GM21515 (cell line): ENCODE results near the gene PRKCA.

Experiments used
- ATAC-seq: cut with Tn5 transposase; IDR thresholded peaks from one replicate; pipeline ENCODE4 v1.9.1; 2021; ENCODE audit not compliant: unreplicated experiment

Gene PRKCA

DNA sequence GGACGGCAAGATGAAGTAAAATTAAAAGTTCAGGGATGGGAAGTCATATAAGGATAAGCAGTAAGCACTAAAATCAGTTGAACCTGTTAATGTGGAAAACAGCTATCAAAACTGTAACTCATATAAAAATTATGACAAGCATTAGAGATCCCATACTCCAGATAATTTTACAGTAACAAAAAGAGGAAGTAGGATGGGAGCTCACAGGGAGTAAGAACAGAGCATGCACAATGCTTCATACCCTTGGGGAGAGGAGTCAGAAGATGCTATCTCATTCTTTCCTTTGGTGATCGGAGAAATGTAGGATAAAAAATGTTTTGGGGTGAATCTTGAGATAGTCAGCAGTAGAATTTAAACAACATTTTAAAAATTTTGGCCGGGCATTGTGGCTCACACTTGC lies 367.8 kb downstream of the PRKCA start:
- ATAC-seq, result no peak

DNA sequence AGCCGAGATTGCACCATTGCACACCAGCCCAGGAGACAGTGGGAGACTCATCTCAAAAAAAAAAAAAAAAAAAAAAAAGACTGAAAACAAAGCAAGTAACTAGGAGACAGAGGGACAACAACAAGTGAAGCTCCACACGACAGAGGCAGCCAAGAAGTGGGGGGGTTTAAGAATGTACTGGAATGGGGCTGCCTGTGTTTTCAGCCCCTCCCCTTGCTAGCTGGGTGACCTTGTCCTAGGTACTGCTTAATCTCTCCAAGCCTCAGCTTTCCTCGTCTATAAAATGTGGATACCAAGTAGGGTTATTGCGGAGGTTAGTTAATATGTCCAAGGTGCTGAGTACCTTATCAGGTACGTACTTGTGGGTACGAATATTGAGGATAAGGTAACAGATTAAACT lies 368.7 kb downstream of the PRKCA start:
- no peak for ATAC-seq

DNA sequence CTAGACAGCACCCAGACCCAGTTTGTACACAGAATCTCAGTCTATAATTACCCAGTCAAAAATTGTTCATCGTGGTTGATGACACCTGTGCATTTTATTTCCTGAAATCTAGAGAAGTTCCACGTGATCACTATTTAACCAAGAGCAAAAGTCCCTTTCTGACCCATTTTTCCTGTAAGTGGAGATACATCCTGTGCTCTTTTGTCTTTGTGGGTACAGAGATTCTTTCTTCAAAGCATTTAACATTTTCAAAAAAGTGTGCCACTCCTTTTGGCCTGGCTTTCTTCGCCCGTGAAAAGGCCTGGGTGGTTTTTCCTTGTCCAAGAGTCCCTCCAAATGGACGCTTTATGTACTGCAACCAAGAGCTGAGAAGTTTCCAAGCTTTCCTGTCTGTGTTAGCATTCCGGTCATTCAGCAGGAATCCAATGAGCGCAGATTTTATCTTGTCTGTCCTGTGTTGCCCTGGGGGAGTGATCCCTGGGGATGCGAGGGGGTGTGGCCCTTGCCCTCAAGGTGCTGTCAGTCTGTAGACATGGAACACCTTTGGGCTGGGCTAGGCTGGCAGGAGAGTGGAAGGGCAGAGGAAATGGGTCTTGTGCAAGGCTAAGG lies 371.4 kb downstream of the PRKCA start:
- ATAC-seq, result no peak

DNA sequence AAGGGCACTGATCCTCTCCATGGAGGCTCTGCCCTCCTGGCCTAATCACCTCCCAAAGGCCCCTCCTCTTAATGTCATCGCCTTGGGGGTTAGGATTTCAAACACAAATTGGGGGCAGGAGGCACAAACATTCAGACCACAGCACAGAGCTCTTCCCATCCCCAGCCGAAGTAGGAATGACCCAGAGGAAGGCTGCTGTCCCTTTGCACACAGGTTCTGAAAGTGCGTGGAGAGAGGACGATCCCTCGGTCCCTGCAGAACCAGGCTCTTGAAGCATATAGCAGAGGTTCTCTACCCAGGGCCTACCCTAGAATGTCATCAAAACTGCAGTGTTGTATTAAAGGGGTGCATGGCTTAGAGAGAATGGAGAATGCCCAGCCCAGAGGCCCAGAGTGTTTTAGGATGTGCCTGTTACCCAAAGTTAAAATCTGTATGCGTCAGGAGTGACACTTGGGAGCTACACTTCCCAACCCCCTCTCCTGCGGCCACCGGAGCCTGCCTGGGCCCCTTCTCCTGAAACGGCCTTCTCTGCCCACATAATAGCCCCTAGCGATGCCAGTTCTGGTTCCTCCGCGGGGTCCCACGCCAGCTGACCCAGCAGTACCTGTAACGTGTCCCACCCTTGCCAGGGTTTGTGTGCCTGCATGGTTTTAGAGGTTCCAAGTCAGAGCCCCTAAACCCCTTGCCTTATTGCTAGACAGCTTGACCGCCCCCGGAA lies 373.0 kb downstream of the PRKCA start:
- ATAC-seq, result no peak

DNA sequence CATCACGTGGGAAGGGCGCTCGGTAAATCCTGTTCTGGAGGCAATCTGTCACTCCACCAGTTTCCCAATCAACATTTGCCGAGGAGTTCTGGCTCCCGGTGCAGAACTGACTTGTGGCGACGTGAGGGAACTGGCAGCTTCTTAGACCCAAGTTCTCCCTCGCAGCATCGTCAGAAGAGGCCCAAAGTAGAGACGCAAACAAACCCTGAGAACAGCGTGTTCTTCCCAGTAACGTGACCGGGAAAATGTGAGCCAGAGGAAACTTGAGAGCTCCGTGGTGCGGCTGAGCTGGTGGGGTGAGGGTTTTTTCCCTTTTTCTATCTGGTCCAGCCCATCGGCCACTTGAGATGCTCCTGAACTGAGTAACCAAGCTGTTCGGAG lies 373.6 kb downstream of the PRKCA start:
- ATAC-seq, result no peak

DNA sequence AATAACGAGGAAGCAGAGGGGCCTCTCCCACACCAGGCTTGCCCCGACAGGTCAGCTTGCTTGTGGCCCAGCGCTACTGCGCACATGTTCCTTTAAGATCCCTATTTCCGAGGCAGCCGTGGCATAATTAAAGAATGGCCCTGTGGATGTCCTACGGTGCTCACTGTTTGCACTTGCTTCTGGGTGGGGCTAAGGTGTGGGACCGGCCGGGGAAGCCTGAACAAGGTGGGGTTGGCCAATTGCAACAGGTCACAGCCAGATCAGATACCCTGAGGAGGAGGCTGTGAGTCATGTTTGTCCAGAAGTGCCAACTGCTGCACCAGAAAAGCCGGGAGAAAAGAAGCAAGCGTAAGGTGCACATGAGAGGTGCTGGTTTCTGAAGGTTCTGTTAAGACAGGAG lies 374.0 kb downstream of the PRKCA start:
- no peak for ATAC-seq

DNA sequence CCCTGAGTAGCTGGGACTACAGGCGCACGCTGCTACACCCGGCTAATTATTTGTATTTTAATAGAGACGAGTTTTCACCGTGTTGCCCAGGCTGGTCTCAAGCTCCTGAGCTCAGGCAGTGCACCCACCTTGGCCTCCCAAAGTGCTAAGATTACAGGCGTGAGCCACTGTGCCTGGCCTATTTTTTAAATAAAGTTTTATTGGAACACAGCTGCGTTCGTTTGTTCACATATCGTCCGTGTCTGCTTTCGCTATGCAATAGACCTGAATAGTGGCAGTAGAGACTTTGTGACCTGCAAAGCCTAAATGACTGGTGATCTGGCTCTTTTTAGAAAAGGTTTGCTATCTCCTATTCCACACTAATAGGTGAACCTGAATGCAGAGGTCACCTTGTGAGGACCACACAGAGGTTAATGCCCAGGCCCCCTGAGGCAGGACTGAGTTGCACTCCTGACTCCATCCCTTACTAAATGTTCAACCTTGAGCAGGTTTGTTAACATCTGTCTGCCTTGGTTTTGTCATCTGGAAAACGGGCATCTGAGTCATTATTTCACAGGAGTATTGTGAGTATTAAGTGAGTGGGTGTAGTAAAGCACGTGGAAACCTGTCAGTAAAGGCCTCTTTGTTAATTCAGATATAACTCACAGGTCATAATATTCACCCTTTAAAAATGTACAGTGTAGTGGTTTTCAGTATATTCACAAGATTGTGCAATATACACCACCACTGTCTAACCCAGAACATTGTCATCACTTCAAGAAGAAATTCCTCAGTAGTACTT lies 375.0 kb downstream of the PRKCA start:
- no peak for ATAC-seq

DNA sequence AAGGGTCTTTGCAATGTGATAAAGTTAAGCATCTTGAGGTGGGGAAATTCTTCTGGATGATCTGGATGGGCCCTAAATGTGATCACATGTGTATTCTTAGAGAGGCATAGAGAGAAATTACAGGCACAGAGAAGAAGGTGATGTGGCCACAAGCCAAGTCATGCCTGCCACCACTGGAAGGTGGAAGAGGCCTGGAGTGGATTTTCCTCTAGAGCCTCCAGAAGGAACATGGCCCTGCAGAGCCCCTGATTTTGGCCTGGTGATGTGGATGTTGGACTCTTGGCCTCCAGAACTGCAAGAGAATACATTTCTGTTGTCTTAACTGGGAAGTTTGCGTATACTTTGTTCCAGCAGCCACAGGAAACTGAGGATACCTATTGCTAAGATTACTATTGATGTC lies 375.6 kb downstream of the PRKCA start:
- no peak for ATAC-seq

DNA sequence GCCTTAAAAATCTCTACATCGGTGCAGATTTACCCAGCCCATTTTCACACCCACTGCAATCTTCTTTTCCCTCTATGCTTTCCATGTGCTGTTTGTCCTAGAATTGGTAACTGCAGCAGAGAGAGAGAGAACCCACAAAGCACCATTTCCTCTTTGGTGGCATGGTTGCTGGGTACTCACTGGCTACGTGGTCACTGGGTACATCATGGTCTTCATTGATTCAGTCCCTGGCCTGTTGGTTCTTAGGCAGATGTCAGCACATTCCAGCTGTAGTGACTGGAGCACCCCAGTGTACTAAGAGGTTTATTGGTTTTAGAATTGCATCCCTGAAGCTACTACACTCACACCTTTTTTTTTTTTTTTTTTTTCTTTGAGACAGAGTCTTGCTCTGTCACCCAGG lies 376.4 kb downstream of the PRKCA start:
- no peak for ATAC-seq

DNA sequence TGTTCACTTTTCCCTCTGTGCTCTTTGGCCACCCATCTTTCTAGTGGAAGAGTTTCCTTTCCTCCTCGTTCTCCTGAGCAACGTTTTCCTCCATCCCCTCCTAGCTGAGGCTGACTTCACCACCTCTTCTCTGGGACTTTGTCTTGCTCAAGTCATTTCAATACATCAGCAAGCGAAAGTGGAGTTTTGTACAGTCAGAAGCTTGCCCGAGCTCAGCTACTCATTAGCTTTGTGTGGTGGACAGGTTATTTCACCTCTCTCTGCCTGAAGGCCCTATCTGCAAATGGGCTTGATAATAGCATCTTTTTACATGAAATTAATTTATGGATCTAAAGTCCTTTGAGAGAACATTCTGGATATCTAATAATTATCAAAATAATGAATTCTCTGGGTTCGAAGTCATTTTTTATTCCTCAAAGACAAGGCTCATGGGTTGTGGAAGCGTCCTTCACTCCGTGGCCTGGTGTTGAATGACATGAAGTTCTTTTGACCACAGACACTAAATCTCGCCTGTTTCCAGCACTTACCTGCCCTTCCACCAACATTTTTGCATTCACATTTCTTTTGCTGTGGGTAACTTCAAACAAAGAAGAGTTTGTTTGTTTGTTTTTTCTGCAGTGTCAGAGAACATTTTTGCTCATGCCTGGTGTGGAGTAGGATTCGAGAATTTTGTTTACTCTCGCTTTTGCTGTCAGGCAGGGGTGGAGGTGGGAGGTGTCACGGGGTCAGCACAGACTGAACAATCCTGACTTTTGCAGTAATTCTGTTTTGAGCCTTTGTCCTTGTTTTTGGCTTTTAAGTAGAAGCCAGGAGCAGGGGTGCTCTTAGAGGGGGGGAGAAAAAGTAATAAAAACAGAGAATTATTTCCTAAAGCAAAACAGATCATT lies 377.5 kb downstream of the PRKCA start:
- no peak for ATAC-seq

DNA sequence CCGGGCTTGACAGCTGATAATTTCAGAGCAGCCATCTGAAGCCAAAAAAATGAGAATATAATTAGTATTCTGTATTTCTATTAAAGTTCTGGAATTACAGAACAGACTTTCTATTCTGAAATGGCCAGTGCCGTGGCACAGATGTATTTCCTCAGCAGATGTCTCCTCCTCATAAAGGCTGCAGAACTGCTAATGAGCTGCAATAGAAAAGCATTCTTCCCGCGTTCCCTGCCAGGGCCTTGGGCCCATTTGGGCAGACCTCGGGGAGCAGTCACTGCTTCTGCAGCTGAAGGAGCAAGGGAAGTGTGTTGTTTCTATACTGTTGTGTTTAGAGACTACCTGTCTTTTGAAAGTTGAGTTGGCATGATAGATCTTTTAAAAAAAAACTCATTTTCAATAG lies 379.9 kb downstream of the PRKCA start:
- ATAC-seq, result no peak

DNA sequence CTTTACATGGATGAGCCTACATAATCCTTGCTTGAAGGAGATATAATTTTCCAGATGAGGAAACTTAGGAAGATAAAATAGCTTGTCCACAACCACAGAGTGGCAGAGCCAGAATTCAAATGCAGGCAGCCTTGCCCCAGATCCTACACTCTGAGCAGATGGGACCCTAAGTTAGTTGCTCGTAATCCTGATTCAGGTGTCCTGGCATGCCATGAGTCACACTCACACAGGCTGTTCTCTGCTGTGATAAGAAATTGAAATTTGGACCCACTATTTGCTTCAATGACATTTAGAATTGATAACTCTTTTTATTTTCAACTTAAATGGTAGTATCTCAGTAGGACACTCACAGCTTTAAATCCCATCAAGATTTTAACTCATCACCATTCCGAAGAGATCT lies 381.8 kb downstream of the PRKCA start:
- no peak for ATAC-seq

DNA sequence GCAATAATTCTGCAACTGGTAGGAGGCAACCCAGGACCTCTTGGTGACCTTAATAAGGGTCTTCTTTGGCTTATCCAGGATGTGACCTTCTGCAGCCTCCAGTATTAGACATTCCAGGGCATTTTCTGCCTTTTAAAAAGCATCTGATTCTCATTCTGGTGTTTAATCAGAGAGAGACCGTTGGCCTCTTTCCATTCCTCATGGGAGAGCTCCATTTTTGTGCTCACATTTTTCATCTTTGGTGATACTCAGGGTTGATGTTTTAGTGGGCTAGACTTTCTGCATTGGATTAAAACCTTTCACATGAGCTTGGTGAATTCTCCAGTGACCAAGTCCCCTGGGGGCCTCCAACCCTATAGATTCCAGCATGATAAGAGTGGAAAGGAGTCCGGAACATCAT lies 382.3 kb downstream of the PRKCA start:
- no peak for ATAC-seq

DNA sequence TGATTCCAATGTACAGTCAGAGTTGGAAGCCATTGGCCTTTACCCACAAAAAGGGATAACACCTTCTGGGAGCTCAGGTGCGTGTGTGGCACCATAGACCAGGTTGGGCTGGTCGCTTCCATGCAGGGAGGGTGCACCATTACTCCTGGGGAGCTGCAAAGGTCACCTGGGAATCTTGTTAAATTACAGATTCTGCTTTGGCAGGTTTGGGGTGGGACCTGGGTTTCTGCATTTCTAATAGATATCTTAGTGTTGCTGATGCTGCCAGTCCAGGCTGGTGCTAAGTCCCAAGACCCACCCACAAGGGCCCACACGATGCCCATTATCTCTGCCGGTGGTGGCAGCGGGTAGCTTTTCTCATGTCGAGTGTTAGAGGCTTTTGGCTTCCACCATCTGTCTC lies 384.2 kb downstream of the PRKCA start:
- no peak for ATAC-seq

DNA sequence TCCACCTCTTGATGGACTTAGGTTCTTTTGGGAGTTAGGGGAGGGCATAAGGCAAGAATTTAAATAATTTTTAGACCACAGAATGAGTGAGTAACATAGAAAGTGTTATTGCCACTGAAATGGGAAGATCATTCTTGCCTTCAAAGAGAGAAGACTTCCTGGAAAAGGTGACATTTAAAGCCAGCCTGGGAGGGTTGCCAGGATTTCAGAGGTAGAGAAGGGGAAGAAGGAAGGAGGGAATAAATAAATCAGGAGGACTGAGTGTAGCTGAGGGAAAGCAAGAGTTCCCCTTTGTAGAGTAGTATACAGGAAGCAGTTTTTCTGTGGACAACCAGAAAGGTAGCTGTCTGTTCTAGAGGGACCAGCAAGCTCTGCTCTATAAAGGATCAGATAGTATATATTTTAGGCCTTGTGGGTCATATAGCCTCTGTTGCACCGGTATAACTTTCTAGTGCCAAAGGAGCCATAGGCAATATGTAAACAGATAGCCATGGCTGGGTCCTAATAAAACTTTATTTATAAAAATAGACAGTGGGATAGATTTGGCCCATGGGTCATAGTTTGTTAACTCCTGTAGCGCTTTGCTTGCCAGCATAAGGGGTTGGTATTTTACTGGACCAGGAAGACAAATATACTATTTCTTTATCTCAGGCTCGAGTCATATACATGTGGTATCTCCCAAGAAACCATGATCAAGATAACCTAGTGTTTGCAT lies 385.3 kb downstream of the PRKCA start:
- no peak for ATAC-seq

DNA sequence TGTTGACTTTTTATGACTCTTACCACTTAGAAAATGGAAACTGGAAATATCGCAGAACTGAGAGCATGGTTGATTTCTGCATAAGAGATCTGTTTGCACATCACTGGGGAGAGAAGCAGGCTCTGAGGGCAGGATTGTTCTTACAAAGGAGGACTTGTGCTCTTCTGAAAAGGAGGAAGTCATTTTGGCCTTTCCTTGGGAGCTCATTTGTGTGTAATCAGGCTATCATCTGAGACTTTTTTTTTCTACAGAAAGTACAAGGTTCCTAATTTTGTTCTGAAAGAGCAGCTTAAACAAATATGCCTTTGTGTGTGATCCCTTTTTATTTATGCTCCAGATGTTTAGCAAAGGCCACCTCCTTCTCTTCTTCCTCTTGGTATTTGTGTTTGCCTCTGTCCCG lies 386.8 kb downstream of the PRKCA start:
- ATAC-seq, result no peak

DNA sequence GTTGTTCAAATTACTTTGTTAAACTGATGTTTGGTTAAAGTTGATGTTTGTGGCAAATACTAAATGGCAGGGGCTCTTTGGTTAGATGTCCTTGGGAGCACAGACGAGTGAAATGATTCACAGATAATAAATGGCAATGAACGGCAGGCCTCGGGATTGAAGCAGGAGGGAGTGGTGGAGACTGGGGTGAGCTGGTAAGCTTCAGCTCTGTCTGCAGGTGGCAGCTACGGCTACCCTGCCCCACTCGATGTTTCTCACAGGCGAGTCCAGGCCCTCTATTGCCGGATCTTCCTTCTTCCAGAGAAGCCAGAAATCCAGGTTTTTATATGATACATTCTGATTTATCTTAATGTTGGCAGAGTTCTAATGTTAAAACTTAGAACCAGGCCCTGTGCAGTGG lies 387.8 kb downstream of the PRKCA start:
- ATAC-seq, result no peak

DNA sequence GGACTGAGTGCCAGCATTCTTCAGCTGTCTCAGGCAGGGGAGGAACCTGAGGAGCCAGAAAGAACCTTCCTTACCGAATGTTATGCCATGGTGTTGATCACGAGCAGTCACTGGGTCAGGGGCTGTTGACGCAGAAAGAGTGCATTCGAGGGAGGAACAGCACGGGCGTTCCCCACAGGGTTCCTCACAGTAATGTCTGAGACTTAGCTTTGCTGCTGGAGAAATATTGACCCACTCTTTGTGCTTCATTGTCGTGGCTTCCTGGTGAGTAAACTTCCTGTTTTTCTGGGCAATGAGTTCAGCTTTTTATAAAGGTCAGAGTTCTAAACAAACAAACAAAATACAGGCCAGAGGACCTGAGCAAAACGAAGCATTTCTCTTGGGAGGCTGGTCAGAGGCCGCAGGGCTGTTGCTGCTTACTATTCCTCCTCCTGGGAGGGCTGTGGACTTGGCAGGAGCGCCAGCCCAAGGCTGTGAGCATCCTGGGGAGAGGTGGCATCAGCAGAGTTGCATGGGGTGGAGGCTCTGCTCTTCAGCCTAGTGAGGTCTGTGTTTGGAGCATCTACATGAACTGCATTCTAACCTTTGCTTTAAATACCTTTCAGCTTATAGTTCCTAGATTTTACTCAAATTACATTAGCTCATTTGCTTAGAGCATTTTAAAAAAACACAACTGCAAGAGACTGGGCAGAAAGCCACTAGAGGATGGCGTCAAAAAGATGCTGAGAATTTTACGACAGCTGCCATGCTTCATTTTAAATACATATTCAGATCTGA lies 389.4 kb downstream of the PRKCA start:
- ATAC-seq, result no peak

DNA sequence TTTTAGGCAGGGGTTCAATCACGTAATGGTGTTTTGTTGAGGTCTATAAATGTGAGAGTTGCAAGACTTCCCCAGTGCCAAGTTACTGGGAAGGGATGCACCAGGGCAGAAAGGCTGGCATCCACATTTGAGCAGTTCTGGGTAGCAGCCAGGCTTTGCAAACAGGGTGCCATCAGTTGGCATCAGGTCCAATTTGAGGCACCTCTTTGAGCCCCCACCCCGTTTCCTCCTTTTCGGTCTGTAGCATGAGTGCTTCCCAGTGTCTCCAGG lies 389.9 kb downstream of the PRKCA start:
- ATAC-seq, result no peak

DNA sequence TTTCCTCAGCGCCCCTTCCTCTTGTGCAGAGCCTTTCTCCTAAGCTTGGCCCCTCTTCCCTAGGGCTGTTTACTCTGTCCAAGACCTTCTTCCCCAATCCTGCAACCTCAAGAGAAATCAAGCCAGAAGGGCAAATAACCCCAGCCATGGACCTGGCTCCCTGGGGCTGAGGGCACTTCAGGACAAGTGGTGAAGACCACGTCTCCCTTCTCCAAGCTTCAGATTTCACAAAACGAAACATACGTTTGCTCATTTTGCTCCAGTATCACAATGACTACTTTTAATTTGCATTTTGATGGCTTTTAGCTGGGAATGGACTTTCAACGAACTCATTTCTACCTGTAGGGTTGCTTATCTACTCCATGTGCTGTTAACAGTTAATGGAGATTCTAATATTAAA lies 392.7 kb downstream of the PRKCA start:
- ATAC-seq, result no peak
